K562 treated with DMSO at 1 percent for 12 hours (cell line): ENCODE results near the gene HOXD8. TPM values are rescaled to one million over a fixed set of nuclear protein-coding genes. Genes with fewer than 3 reads are reported as not detected.

Experiments used
- total RNA-seq: library from RNA; unstranded; fragments of 300-600 nt; gene quantifications from 2 replicates; pipeline ENCODE4 v1.2.3, GENCODE V29; 2022; ENCODE audit not compliant: insufficient read depth

The HOXD8 gene
- total RNA-seq = 0.99 TPM in 1 of 2 replicates, not detected in the other

GRCh38 chr2:176128982-176129796 lies at the start of gene HOXD8:
Gene HOXD8, plus strand, starts transcription at chr2:176129705. Its CDS starts 662 bp downstream, at chr2:176130367.

GRCh38 chr2:176083796-176084261 lies 45.7 kb upstream of the HOXD8 start, which contains the start of gene EVX2:
Gene EVX2, minus strand, starts transcription at chr2:176083962. Its CDS starts 186 bp downstream, at chr2:176083776.

DNA sequence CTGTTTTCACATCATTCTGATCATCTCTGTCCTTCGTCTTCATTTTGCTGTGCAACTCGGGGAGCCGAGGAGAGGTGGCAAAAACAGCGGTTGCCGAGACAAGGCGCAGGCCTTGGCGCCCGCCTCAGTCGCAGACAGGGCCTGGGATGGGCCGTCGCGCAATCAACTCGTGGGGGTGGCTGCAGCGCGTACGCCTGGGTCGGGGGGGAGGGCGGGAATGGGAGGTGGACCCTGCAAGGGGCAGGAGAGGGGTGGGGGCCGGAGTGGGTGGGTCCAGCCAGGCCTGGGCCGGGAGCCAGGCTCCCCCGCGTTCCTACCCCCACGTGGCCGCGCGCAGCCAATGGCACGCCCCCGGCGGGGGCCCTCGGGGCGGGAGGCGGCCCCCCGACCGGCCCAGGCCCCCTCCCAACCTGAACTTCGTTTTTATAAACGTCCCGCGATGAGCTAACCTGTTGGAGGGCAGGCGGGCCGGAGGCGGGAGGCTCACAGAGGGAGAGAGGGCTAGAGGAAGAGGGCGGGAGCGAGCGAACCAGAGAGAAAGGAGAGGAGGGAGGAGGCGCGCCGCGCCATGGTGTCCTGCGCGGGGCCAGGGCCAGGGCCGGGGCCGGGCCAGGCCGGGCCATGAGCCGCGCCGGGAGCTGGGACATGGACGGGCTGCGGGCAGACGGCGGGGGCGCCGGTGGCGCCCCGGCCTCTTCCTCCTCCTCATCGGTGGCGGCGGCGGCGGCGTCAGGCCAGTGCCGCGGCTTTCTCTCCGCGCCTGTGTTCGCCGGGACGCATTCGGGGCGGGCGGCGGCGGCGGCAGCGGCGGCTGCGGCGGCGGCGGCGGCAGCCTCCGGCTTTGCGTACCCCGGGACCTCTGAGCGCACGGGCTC lies 37.0 kb upstream of the HOXD8 start, which contains the start of gene HOXD13:
HOXD13 (plus strand) TSS at position 452 of the 875 bp plus-strand sequence; CDS start at position 622, 170 bp downstream.

DNA sequence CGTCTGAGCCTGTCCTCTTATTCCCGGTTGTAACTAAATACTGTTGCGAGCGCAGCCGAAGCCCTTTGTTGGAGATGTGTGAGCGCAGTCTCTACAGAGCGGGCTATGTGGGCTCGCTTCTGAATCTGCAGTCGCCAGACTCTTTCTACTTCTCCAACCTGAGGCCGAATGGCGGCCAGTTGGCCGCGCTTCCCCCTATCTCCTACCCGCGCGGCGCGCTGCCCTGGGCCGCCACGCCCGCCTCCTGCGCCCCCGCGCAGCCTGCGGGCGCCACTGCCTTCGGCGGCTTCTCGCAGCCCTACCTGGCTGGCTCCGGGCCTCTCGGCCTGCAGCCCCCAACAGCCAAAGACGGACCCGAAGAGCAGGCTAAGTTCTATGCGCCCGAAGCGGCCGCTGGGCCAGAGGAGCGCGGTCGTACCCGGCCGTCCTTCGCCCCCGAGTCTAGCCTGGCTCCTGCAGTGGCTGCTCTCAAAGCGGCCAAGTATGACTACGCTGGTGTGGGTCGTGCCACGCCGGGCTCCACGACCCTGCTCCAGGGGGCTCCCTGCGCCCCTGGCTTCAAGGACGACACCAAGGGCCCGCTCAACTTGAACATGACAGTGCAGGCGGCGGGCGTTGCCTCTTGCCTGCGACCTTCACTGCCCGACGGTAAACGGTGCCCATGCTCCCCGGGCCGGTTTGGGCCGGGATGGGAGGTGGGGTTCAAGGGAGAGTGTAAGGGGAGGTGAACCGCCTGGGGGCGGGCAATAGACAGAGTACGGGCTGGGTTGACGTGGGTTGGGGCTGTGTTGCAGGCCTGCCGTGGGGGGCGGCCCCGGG lies 29.6 kb upstream of the HOXD8 start, which contains the start of gene HOXD12:
HOXD12 (plus strand) TSS at position 68 of the 819 bp plus-strand sequence; CDS start at position 75, 7 bp downstream.

DNA sequence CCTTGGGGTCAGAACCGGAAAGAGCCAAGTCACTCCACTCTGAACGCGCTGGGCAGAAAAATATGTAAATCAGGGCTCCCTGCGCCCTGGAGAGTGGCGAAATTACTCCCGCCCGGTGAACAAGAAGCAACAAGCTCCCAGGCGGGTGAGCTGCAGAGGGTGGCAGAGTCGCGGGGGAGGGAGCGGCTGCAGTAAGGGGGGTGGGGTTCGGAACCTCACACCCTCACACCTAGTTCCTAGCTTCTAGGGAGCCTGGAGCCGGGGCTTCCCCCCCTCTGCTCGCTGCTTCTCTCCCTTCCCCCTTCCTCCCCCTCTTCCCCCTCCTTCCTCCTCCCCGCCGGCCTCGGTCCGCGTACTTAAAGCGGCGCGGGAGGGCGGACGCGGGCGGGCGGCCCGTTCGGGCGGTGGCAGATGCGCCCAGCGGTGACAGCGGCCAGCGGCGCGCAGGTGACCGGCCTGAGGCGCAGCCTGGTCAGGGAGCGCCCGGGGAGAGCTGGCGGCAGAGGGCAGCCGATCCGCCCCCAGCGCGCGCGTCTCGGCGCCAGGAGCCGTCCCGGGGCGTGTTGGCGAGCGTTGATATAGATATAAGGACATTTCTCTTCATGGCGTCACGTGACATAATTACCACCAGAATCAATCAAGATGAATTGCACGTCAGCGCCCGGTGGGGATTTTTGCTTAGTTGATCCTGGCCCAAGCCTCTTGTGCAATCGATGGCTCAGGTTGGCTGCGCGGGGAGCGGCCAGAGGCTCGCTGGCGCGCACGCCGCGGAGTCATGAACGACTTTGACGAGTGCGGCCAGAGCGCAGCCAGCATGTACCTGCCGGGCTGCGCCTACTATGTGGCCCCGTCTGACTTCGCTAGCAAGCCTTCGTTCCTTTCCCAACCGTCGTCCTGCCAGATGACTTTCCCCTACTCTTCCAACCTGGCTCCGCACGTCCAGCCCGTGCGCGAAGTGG lies 22.6 kb upstream of the HOXD8 start, which contains the start of gene HOXD11:
HOXD11 (plus strand) TSS at position 700 of the 959 bp plus-strand sequence; CDS start at position 776, 76 bp downstream.

DNA sequence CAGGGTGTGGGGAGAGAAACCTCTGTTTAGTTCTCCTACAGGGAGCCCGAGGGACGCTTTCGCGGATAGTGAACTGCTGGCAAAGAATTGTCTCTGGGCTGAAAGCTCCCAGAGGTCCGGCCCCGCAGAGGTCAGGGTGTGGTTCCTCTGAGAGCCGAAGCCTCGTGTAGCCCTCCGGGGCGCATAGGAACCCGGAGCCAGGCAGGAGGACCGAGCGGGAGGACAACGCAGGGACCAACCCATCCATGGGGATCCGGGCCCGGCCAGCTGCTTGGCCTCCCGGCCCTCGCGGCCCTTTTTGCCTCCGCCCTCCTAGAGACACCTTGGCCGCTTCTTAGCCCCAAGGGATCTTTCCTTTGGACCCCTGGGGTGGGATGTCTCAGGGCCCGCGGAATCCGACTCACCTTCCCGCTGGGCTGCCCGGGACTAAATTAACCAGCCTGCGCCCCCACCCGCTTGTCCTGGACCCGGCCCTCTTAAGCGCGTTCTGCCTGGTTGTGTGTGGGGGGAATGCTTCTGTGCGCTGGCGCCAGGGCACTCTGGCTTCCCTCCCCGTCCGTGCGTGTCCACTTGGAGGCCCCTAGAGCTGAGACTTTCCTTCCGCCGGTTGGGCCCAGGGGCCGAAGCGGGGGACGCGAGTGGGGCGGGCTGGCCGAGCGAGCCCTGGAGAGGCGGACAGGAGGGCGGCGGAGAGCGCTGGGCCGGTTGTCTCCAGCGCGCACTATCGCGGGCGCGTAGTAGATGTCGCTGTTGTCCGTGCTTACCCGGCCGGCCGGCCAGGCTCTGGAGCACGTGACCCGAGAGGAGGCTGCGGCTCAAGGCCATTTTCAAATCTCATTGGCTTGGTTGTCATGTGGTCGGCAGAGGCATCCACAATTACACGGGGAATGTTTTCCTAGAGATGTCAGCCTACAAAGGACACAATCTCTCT lies 13.4 kb upstream of the HOXD8 start, which contains the start of gene HOXD10:
HOXD10 (plus strand) TSS at position 896 of the 931 bp plus-strand sequence. CDS start 56 bp downstream, outside the sequence.

DNA sequence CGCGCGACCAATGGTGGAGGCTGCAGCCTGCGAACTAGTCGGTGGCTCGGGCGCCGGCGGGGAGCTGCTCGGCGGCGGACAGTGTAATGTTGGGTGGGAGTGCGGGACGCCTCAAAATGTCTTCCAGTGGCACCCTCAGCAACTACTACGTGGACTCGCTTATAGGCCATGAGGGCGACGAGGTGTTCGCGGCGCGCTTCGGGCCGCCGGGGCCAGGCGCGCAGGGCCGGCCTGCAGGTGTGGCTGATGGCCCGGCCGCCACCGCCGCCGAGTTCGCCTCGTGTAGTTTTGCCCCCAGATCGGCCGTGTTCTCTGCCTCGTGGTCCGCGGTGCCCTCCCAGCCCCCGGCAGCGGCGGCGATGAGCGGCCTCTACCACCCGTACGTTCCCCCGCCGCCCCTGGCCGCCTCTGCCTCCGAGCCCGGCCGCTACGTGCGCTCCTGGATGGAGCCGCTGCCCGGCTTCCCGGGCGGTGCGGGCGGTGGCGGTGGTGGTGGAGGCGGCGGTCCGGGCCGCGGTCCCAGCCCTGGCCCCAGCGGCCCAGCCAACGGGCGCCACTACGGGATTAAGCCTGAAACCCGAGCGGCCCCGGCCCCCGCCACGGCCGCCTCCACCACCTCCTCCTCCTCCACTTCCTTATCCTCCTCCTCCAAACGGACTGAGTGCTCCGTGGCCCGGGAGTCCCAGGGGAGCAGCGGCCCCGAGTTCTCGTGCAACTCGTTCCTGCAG lies 6.7 kb upstream of the HOXD8 start, which contains the start of gene HOXD9:
HOXD9 (plus strand) TSS at position 37 of the 728 bp plus-strand sequence; CDS start at position 87, 50 bp downstream.

DNA sequence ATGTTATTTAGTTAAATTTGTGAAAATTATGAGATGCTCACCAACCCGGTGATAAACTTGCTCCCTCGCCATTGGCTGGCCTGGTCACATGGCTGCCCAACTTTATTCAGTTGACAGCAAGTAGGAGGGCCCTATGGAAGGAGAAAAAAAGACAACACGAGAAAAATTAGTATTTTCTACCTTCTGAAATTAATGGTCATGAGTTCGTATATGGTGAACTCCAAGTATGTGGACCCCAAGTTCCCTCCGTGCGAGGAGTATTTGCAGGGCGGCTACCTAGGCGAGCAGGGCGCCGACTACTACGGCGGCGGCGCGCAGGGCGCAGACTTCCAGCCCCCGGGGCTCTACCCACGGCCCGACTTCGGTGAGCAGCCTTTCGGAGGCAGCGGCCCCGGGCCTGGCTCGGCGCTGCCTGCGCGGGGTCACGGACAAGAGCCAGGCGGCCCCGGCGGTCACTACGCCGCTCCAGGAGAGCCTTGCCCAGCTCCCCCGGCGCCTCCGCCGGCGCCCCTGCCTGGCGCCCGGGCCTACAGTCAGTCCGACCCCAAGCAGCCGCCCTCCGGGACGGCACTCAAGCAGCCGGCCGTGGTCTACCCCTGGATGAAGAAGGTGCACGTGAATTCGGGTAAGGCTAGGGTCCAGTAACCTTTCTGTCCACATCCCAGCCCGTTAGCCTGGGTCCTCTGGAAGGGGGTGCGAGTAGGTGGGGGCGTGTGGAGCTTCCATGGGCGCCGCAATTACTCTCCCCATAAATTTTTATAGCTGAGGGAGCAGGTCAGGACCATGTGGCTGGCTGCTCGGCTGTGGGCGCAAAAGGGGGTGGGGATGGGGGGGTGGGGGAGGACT lies 22.2 kb downstream of the HOXD8 start, which contains the start of gene HOXD4:
HOXD4 (plus strand) TSS at position 109 of the 846 bp plus-strand sequence; CDS start at position 193, 84 bp downstream.

GRCh38 chr2:176156807-176157498 lies 27.4 kb downstream of the HOXD8 start, which contains the start of gene HOXD3:
Gene HOXD3, plus strand, starts transcription at chr2:176157307. Its CDS starts 11,808 bp downstream, at chr2:176169115.

Other genes with a start within 250 kb of the HOXD8 start
- 23.3 and 34.3 TPM in 2 replicates for gene LNPK, start 127.4 kb upstream of the HOXD8 start, total RNA-seq
- gene EVX2, start 45.7 kb upstream of the HOXD8 start, total RNA-seq = not detected in 2 replicates
- not detected in 2 replicates for gene HOXD13, start 37.0 kb upstream of the HOXD8 start, total RNA-seq
- not detected in 2 replicates for gene HOXD12, start 29.9 kb upstream of the HOXD8 start, total RNA-seq
- not detected in 2 replicates for gene HOXD11, start 22.4 kb upstream of the HOXD8 start, total RNA-seq
- not detected in 2 replicates for gene HOXD10, start 12.9 kb upstream of the HOXD8 start, total RNA-seq
- gene HOXD9, start 7.0 kb upstream of the HOXD8 start, total RNA-seq = not detected in 2 replicates
- gene HOXD4, start 21.8 kb downstream of the HOXD8 start, total RNA-seq = not detected in 2 replicates
- not detected in 2 replicates for gene HOXD3, start 27.6 kb downstream of the HOXD8 start, total RNA-seq
- gene HOXD1, start 59.0 kb downstream of the HOXD8 start, total RNA-seq = not detected in 2 replicates
- 53.2 and 61.2 TPM in 2 replicates for gene MTX2, start 139.7 kb downstream of the HOXD8 start, total RNA-seq